K562 (cell line): ENCODE measurements around the gene PYGB. TPM values are rescaled to one million over a fixed set of nuclear protein-coding genes. Genes with fewer than 3 reads are reported as not detected.

Experiments used
- CREB1 ChIP-seq, 2 experiments: sonication (generic) in 1 of 2; formaldehyde crosslinking in 1 of 2; IDR thresholded peaks; 2 replicates each; pipeline versions ENCODE4 v1.6.1 to v1.8.0; 2012 to 2022; ENCODE audit warnings: inconsistent platforms in 1 of 2, mild to moderate bottlenecking in 1 of 2, missing genetic modification reagents in 1 of 2, moderate library complexity in 1 of 2
- DLX4 ChIP-seq: fragments of 250-450 bp; sonication (Bioruptor Pico); IDR thresholded peaks from 2 replicates; pipeline ENCODE4 v1.6.1; 2021; ENCODE audit warnings: mild to moderate bottlenecking
- ESRRA ChIP-seq: fragments of 450-650 bp; IDR thresholded peaks from 2 replicates; pipeline ENCODE4 v1.6.1; 2014; ENCODE audit warnings: low read depth, mild to moderate bottlenecking, moderate library complexity, borderline replicate concordance
- FOS ChIP-seq: IDR thresholded peaks from 3 replicates; pipeline ENCODE4 v1.6.1; 2011; ENCODE audit not compliant: insufficient read length; ENCODE audit errors: extremely low read depth
- HEY1 ChIP-seq: fragments of 250-450 bp; sonication (Bioruptor Pico); IDR thresholded peaks from 2 replicates; pipeline ENCODE4 v1.5.0; 2020; ENCODE audit warnings: mild to moderate bottlenecking, moderate library complexity, borderline replicate concordance
- KLF6 ChIP-seq: fragments of 250-450 bp; sonication (Bioruptor Pico); IDR thresholded peaks from 2 replicates; pipeline ENCODE4 v1.4.0; 2020; ENCODE audit warnings: mild to moderate bottlenecking, moderate library complexity, borderline replicate concordance
- MXI1 ChIP-seq: IDR thresholded peaks from 2 replicates; pipeline ENCODE4 v1.6.1; 2011; ENCODE audit warnings: low read depth, mild to moderate bottlenecking, improper control_type of control experiment, low read length
- NCOA2 ChIP-seq, 2 experiments: fragments of 450-650 bp; IDR thresholded peaks; 2 replicates each; pipeline ENCODE4 v1.6.1; 2018; ENCODE audit warnings: mild to moderate bottlenecking in 2 of 2, moderate library complexity in 1 of 2; ENCODE audit not compliant: partially characterized antibody in 2 of 2
- RBM25 ChIP-seq: fragments of 200-400 bp; formaldehyde crosslinking; IDR thresholded peaks from 2 replicates; pipeline ENCODE4 v1.6.1; 2018; ENCODE audit warnings: low read length, low read depth, moderate library complexity; ENCODE audit not compliant: severe bottlenecking
- TEAD1 ChIP-seq, 2 experiments: fragments of 450-650 bp in 1 of 2; sonication (generic) in 1 of 2; formaldehyde crosslinking; IDR thresholded peaks; 2 replicates each; pipeline versions ENCODE4 v1.4.0 to v1.8.0; 2020 to 2022; ENCODE audit warnings: mild to moderate bottlenecking in 2 of 2, missing genetic modification reagents in 1 of 2
- XRCC4 ChIP-seq: IDR thresholded peaks from one replicate; pipeline ENCODE4 v1.6.1; 2011; ENCODE audit not compliant: insufficient read depth, insufficient read length; ENCODE audit errors: extremely low read depth
- ZBTB17 ChIP-seq: fragments of 450-650 bp; formaldehyde crosslinking; IDR thresholded peaks from 2 replicates; pipeline ENCODE4 v1.4.0; 2020; ENCODE audit warnings: mild to moderate bottlenecking
- ZNF407 ChIP-seq: fragments of 450-650 bp; IDR thresholded peaks from 2 replicates; pipeline ENCODE4 v1.6.1; 2016; ENCODE audit warnings: low read depth
- ZNF77 ChIP-seq: fragments of 250-450 bp; sonication (Bioruptor Pico); IDR thresholded peaks from 2 replicates; pipeline ENCODE4 v1.5.0; 2020
- polyA plus RNA-seq, 8 experiments: library from polyadenylated mRNA; depleted of rRNA in 4 of 8; stranded (reverse) in 5 of 8; unstranded in 3 of 8; fragments of >200 nt; fragmentation: Nextera tagmentation in 2 of 8; fragmentation: Illumina TruSeq in 1 of 8; extraction: Ambion mirVana in 2 of 8; extraction: Trizol in 1 of 8; gene quantifications; 2 replicates each; pipeline versions ENCODE4 v1.2.1 to v1.2.3, GENCODE V29; 2011 to 2014; ENCODE audit warnings: inconsistent platforms in 1 of 8, missing spikeins in 1 of 8
- total RNA-seq, 7 experiments: library from RNA; depleted of rRNA in 6 of 7; stranded (reverse); fragments of >200 nt in 6 of 7; fragmentation: Illumina TruSeq in 2 of 7; extraction: Trizol in 2 of 7; gene quantifications; 2 replicates each; pipeline versions ENCODE4 v1.2.1 to v1.2.3, GENCODE V29; 2011 to 2021; ENCODE audit warnings: low replicate concordance in 1 of 7

The PYGB gene
- total and polyA plus RNA-seq, 9 of the 15 experiments (the other 6 are each of a cell fraction or from before 2014, with no cell fraction given): 0.34 to 18.0 (median 9.8) TPM

GRCh38 chr20:25247000-25247517, 826 bp upstream of the PYGB start (continued):
- no peak for TF ChIP-seq HEY1 (CRISPR knock-in tag)
- no peak for TF ChIP-seq NCOA2 (IDR thresholded peaks at IDR 0.05; ENCODE audit: partially characterized antibody in 2 of 2)
- no peak for TF ChIP-seq FOS
- no peak for TF ChIP-seq TEAD1 (CRISPR knock-in tag; IDR thresholded peaks at IDR 0.05)
- TF ChIP-seq ZNF407: no peak
- TF ChIP-seq ESRRA: 0 out of 2 replicates have a peak, but pooled peaks have one; percentile 12
- TF ChIP-seq DLX4 (CRISPR knock-in tag): no peak
- no peak for TF ChIP-seq MXI1
- TF ChIP-seq RBM25: no peak
- no peak for TF ChIP-seq ZNF77 (CRISPR knock-in tag)
- TF ChIP-seq XRCC4: no peak
- no peak for TF ChIP-seq CREB1 (IDR thresholded peaks at IDR 0.05)
- TF ChIP-seq CREB1 (CRISPR knock-in tag; IDR thresholded peaks at IDR 0.05): 0 out of 2 replicates have a peak, but pooled peaks have one; percentile 7
- TF ChIP-seq KLF6 (CRISPR knock-in tag): no peak
- TF ChIP-seq ZBTB17 (CRISPR knock-in tag): no peak
